GM12891 (cell line): Measurements from ENCODE around the gene MRPL10.

ENCODE experiments used
- PAX5 ChIP-seq: IDR thresholded peaks from 2 replicates; pipeline ENCODE4 v1.6.1; 2011; ENCODE audit warnings: low read length, moderate library complexity, mild to moderate bottlenecking; ENCODE audit not compliant: insufficient read depth, severe bottlenecking
- POLR2A ChIP-seq: IDR thresholded peaks from 2 replicates; pipeline ENCODE4 v1.6.1; 2011; ENCODE audit warnings: low read depth, low read length, control low read depth
- POLR2AphosphoS5 ChIP-seq: IDR thresholded peaks from 2 replicates; pipeline ENCODE4 v1.6.1; 2011; ENCODE audit warnings: low read depth, low read length, control low read depth
- POU2F2 ChIP-seq: IDR thresholded peaks from 2 replicates; pipeline ENCODE4 v1.6.1; 2011; ENCODE audit warnings: low read depth, mild to moderate bottlenecking, control low read depth, low read length, moderate library complexity
- SPI1 ChIP-seq: IDR thresholded peaks from 2 replicates; pipeline ENCODE4 v1.6.1; 2011; ENCODE audit warnings: low read depth, low read length, control low read depth
- TAF1 ChIP-seq: IDR thresholded peaks from 2 replicates; pipeline ENCODE4 v1.6.1; 2011; ENCODE audit warnings: low read depth, low read length, control low read depth

DNA sequence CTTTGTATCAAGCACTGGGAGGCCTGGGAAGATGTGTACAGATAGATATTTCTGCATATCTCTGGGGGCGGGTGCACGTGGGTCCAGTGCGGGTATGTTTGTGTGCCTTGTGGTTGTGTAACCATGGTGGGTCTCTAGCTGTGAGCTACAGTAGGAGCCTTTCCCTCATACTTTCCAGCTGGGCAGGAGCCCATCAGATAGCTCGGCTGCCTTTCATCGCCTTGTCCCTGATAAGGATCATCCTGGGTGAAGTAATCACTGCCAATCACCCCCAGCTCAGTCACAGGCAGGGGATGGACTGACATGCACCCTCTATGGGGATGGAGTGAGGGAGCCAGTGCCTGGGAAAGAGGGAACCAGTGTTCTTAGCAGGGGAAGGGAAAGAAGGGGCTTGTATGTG is 12.9 kb upstream of the MRPL10 start:
- TF ChIP-seq POLR2A = no peak
- TF ChIP-seq POLR2AphosphoS5 = no peak
- TF ChIP-seq TAF1 = no peak
- TF ChIP-seq PAX5 = no peak
- TF ChIP-seq SPI1 = no peak
- TF ChIP-seq POU2F2 = no peak
